ENCODE data around the gene USH2A. TPM values are rescaled to one million over a fixed set of nuclear protein-coding genes. Genes with fewer than 3 reads are reported as not detected.

The USH2A gene
- total RNA-seq, 2 experiments from 2014 or later = not detected

DNA sequence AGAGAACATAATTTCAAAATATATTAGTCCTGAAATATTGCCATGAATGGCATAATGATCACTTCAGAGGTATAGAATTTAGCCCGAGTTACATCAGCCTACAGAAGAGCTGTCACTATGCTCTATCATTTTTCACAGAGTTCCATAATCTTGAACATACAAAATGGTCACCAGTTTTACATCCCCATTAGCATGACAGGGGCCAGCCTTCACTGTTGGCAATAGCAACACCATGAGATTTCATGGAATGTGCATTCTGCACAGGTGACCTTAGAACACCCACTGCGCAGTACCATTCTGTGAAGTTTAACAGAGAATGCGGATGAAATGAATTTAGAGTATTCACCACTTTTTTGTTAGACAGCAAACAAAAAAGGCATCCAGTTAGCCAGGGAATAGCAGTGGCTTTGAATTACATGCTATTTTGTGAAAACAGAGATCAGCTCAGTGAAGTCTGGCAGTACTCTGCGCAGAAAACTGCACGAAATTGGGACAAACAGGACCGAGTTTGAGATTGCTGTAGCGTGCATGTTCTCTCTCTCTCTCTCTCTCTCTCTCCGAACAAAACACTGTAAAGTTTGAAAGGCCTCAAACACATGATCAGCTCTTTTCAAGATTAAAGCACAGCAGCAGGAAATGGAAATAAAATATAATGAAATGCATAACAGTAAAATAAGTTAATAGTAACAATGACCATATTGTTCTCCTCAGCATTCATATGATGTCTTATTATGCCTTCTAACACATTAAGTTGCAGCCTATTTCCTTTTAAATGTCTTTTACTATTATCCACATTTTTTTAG, 349.3 kb downstream of the USH2A start:
- Mint-ChIP-seq H3K4me1 (ENCODE audit: low read depth) (no peaks in the 10 kb centered on the region), H3K27me3 (no peaks in the 10 kb centered on the region), H3K36me3 (no peaks in the 10 kb centered on the region), H3K27ac (no peak overlapping the region), H3K4me3 (no peak overlapping the region), H3K9me3 (peaks cover 5% of the 10 kb centered on the region)
- no peak for DNase-seq
- intact Hi-C loops (cut with micrococcal nuclease) = no loop called here
- ChIA-PET POLR2A (no interaction called here), CTCF (no interaction called here)

DNA sequence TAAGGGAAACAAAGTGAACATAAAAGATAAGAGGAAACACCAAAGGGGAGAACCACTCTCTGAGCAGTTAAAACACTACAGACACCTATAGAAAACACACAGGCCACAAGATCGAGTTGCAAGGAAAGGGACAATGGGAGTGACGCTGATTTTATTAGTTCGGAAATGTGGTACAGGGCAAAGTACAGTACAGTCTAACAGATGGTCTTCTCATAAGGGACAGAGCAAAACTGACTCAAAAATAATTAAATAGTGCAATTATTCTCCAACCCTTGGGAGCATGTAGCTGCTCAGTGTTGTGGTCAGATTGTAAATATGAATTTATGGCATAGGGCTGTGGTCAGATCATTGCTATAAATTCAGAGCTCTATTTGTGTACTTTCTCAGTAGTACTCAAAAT, 352.0 kb downstream of the USH2A start:
- intact Hi-C loops (cut with micrococcal nuclease) = no loop called here
- Mint-ChIP-seq H3K4me1 (ENCODE audit: low read depth) (no peaks in the 10 kb centered on the region), H3K27ac (no peak overlapping the region), H3K36me3 (no peaks in the 10 kb centered on the region), H3K9me3 (peaks cover 13% of the 10 kb centered on the region), H3K27me3 (no peaks in the 10 kb centered on the region), H3K4me3 (no peak overlapping the region)
- CTCF ChIA-PET = no interaction called here
- DNase-seq = no peak
- POLR2A ChIA-PET = no interaction called here

GRCh38 chr1:216064643-216065042, 358.6 kb downstream of the USH2A start:
- CTCF ChIA-PET = no interaction called here
- DNase-seq = no peak

GRCh38 chr1:216057947-216058346, 365.3 kb downstream of the USH2A start:
- Mint-ChIP-seq H3K4me1 (ENCODE audit: low read depth) (no peaks in the 10 kb centered on the region), H3K27ac (no peak overlapping the region), H3K9me3 (peaks cover 11% of the 10 kb centered on the region), H3K27me3 (no peaks in the 10 kb centered on the region), H3K36me3 (no peaks in the 10 kb centered on the region), H3K4me3 (no peak overlapping the region)
- POLR2A ChIA-PET = no interaction called here
- CTCF ChIA-PET = no interaction called here
- intact Hi-C loops (cut with micrococcal nuclease) = no loop called here
- no peak for DNase-seq

More at GRCh38 chr1:216064643-216065042, 358.6 kb downstream of the USH2A start:
- Mint-ChIP-seq H3K4me3 (no peak overlapping the region), H3K36me3 (no peaks in the 10 kb centered on the region), H3K4me1 (ENCODE audit: low read depth) (no peaks in the 10 kb centered on the region), H3K9me3 (peaks cover 15% of the 10 kb centered on the region), H3K27ac (no peak overlapping the region), H3K27me3 (no peaks in the 10 kb centered on the region)
- POLR2A ChIA-PET = no interaction called here
- intact Hi-C loops (cut with micrococcal nuclease) = no loop called here

GRCh38 chr1:216057063-216057462, 366.2 kb downstream of the USH2A start:
- CTCF ChIA-PET = no interaction called here
- no peaks in the 10 kb centered on the region for H3K4me1 Mint-ChIP-seq (ENCODE audit: low read depth)
- POLR2A ChIA-PET = no interaction called here

GRCh38 chr1:216055004-216055403, 368.2 kb downstream of the USH2A start:
- ChIA-PET CTCF (no interaction called here), POLR2A (no interaction called here)
- no peaks in the 10 kb centered on the region for H3K36me3 Mint-ChIP-seq
- H3K4me3 Mint-ChIP-seq = no peak overlapping the region
- H3K9me3 Mint-ChIP-seq = peaks cover 19% of the 10 kb centered on the region
- intact Hi-C loops (cut with micrococcal nuclease) = no loop called here
- no peak overlapping the region for H3K27ac Mint-ChIP-seq
- no peaks in the 10 kb centered on the region for H3K27me3 Mint-ChIP-seq
- H3K4me1 Mint-ChIP-seq (ENCODE audit: low read depth) = no peaks in the 10 kb centered on the region
- no peak for DNase-seq

More at GRCh38 chr1:216057063-216057462, 366.2 kb downstream of the USH2A start:
- no peak for DNase-seq
- intact Hi-C loops (cut with micrococcal nuclease) = no loop called here
- peaks cover 13% of the 10 kb centered on the region for H3K9me3 Mint-ChIP-seq
- H3K27ac Mint-ChIP-seq = no peak overlapping the region
- no peak overlapping the region for H3K4me3 Mint-ChIP-seq
- H3K27me3 Mint-ChIP-seq = no peaks in the 10 kb centered on the region
- H3K36me3 Mint-ChIP-seq = no peaks in the 10 kb centered on the region

- ChIA-PET CTCF (no interaction called here), POLR2A (no interaction called here)
- intact Hi-C loops (cut with micrococcal nuclease) = no loop called here
- H3K36me3 Mint-ChIP-seq = no peaks in the 10 kb centered on the region
- H3K9me3 Mint-ChIP-seq = peaks cover 20% of the 10 kb centered on the region
- H3K4me1 Mint-ChIP-seq (ENCODE audit: low read depth) = no peaks in the 10 kb centered on the region
- H3K27me3 Mint-ChIP-seq = no peaks in the 10 kb centered on the region
- H3K27ac Mint-ChIP-seq = no peak overlapping the region
- DNase-seq = no peak
- no peak overlapping the region for H3K4me3 Mint-ChIP-seq
These were observed 368.6 kb downstream of the USH2A start for GRCh38 chr1:216054600-216054999.

- no peak for DNase-seq
- Mint-ChIP-seq H3K4me3 (no peak overlapping the region), H3K4me1 (ENCODE audit: low read depth) (no peaks in the 10 kb centered on the region), H3K36me3 (no peaks in the 10 kb centered on the region), H3K9me3 (peaks cover 24% of the 10 kb centered on the region), H3K27me3 (no peaks in the 10 kb centered on the region), H3K27ac (no peak overlapping the region)
- ChIA-PET CTCF (no interaction called here), POLR2A (no interaction called here)
- intact Hi-C loops (cut with micrococcal nuclease) = no loop called here
These were observed 372.2 kb downstream of the USH2A start for GRCh38 chr1:216051071-216051470.

DNA sequence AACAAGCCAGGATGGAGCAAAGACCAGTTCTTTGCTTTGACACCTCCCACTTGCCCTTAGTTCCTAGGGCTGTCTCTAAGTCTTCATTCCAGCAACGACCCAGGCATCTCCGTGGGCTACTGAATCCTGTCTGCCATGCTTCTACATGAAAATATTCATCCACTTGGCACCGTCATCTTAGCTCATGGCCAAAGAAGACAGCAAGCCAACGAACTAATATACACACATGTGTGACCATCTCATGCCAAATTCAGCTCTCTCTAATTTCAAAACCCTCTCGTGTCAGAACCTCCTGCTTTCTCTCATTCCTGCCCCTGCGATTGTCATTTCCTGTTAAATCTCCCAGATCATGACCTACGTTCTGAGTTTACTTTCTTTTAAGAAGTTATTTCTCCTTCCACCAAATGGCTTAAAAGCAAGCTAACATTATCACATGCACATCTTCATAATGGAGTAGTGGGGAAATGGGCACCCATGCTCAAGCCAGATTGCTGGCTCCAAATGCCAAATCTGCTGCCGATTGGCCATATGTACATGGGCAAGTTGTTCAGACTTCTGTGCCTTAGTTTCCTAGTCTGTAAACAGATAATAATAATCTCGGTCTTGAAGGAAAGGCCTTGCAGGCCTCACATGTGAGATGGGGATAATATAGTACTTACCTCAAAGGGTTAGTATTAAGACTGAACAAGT, 373.4 kb downstream of the USH2A start:
- peaks cover 20% of the 10 kb centered on the region for H3K9me3 Mint-ChIP-seq
- no peak overlapping the region for H3K4me3 Mint-ChIP-seq
- no peaks in the 10 kb centered on the region for H3K4me1 Mint-ChIP-seq (ENCODE audit: low read depth)
- H3K27ac Mint-ChIP-seq = no peak overlapping the region
- CTCF ChIA-PET = no interaction called here
- H3K36me3 Mint-ChIP-seq = no peaks in the 10 kb centered on the region
- intact Hi-C loops (cut with micrococcal nuclease) = no loop called here
- no peaks in the 10 kb centered on the region for H3K27me3 Mint-ChIP-seq
- POLR2A ChIA-PET = no interaction called here
- DNase-seq = no peak

GRCh38 chr1:216047811-216048572, 375.3 kb downstream of the USH2A start:
- POLR2A ChIA-PET = no interaction called here
- Mint-ChIP-seq H3K36me3 (no peaks in the 10 kb centered on the region), H3K9me3 (peaks cover 20% of the 10 kb centered on the region), H3K4me3 (no peak overlapping the region), H3K27me3 (no peaks in the 10 kb centered on the region), H3K27ac (no peak overlapping the region), H3K4me1 (ENCODE audit: low read depth) (no peaks in the 10 kb centered on the region)
- CTCF ChIA-PET = no interaction called here
- no peak for DNase-seq
- intact Hi-C loops (cut with micrococcal nuclease) = no loop called here

DNA sequence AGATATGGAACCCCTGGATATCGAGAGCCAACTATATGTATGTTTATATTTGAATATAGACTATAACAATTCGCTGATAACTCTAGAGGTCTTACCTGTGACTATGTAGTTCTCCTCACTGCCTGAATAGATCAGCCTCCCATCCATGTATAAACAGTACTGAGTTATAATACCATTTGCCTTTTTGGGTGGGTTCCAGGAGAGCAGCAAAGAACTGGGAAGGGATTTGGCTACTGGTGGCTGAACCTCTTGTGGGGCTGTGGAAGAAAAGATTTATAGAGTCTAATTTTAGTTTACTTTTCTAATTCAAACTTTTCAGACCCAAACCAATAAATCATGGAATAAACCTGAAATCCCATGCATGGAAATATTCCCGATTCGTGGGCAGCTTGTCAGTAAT, 376.9 kb downstream of the USH2A start:
- ChIA-PET POLR2A (no interaction called here), CTCF (no interaction called here)
- intact Hi-C loops (cut with micrococcal nuclease) = no loop called here
- H3K4me1 Mint-ChIP-seq (ENCODE audit: low read depth) = no peaks in the 10 kb centered on the region
- H3K27me3 Mint-ChIP-seq = no peaks in the 10 kb centered on the region
- H3K4me3 Mint-ChIP-seq = no peak overlapping the region
- DNase-seq = no peak
- peaks cover 17% of the 10 kb centered on the region for H3K9me3 Mint-ChIP-seq
- no peaks in the 10 kb centered on the region for H3K36me3 Mint-ChIP-seq
- H3K27ac Mint-ChIP-seq = no peak overlapping the region

DNA sequence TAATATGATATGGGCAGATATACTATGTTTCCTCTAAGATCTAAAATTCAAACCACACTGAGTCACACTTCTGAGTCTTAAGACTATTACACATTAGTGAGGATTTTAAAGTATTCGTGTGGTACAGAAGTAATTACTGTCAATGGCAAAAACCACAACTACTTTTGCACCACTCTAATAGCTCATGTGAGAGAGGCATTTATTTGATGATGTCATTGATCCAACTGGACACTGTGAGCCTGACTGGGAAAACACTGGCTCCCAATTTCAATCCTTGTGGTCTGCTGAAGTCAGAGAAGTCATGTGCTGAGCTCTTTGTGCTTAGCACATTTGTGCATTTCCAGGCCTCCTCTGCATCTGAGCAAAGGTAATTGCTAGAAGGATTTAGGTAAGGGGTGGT, 377.8 kb downstream of the USH2A start:
- no peak overlapping the region for H3K4me3 Mint-ChIP-seq
- no peaks in the 10 kb centered on the region for H3K36me3 Mint-ChIP-seq
- no peak for DNase-seq
- ChIA-PET POLR2A (no interaction called here), CTCF (no interaction called here)
- no peaks in the 10 kb centered on the region for H3K4me1 Mint-ChIP-seq (ENCODE audit: low read depth)
- intact Hi-C loops (cut with micrococcal nuclease) = no loop called here
- no peak overlapping the region for H3K27ac Mint-ChIP-seq
- H3K9me3 Mint-ChIP-seq = peaks cover 13% of the 10 kb centered on the region
- H3K27me3 Mint-ChIP-seq = no peaks in the 10 kb centered on the region

Measured in activated CD4-positive, alpha-beta memory T cell treated with anti-CD3 and anti-CD28 coated beads for 36 hours (primary cell).